HG03558 (cell line): ENCODE measurements around the gene PCYT2.
"Not testable (repeated sequence)": the region's sequence is repeated elsewhere in the genome, so short reads cannot be mapped to it uniquely, and the experiment has no call there.

ENCODE experiments used
- ATAC-seq: cut with Tn5 transposase; IDR thresholded peaks from one replicate; pipeline ENCODE4 v1.9.1; 2021; ENCODE audit warnings: moderate number of reproducible peaks; ENCODE audit not compliant: unreplicated experiment; ENCODE audit errors: extremely low read depth

The PCYT2 gene

DNA sequence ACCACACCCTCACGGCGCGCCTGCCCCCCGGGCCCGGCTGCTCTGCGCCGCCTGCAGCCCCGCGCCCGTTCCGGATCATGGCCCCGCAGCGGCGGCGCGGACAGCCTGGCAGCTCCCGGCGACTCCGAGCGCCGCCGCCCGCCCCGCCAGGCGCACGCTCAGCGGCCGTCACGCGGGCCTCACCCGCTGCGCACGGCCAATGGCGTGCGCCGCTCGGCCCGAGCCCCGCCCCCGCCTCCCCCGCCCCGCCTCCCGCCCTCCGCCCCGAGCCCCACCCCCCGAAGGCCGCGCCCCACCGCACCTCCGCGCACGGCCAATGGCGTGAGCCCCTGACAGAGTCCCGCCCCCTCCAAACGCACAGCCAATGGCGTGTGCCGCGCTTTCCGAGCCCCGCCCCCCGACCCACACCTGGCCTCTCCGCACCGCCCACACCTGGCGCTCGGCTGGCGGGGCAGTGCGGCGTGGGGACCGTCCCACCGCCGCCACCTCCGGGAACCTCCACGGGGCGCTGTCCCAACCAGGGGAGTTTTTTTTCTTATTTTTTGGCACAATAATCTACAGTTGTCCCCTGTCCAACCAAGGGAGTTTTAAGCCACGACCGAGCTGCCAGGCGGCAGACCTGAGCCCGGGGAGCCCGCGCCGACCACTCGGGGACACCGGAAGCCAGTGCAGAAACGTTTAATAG lies at the start of gene PCYT2:
Gene PCYT2, minus strand, starts transcription at position 123 of the 685 bp plus-strand sequence. Its CDS starts 44 bp downstream, at position 79.
- no peak for ATAC-seq

DNA sequence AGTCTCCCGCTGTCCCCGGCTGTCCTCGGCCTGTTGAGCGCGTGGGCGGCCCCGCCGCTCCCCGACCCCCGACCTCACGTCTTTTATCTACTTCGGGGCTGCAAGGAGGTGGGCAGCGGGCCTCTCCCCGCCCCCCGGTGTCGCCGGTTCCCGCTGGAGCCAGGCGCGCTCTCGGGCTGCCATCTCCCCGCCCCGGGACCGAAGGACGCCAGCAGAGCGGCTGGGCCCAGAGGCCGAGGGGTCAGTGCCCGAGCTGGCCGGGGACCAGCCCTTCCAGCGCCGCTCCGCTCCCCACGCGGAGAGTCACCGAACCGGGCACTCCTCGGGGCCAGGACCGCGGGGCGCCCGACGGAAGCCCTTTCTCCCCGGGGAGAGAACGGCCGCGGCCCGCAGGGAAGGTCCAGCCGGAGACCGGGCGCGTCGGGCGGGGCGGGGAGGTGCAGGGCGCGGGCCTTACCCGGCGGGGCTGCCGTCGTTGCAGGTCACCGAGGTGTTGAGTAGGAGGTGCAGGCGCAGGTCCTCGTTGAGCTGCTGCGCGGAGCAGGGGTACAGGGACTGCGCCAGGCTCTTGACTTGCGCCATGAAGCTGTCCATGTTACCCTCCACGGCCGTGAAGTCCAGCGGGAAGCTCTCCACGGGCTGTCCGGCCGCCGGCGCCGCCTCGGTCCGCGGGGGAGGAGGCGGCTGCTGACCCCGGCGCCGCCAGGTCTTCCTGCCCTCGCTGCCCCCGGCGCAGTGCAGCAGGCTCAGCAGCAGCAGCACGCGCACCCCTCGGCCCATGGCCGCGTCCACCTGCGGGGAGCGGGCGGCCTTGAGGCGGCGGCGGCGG lies 49.1 kb upstream of the PCYT2 start:
- no peak for ATAC-seq

DNA sequence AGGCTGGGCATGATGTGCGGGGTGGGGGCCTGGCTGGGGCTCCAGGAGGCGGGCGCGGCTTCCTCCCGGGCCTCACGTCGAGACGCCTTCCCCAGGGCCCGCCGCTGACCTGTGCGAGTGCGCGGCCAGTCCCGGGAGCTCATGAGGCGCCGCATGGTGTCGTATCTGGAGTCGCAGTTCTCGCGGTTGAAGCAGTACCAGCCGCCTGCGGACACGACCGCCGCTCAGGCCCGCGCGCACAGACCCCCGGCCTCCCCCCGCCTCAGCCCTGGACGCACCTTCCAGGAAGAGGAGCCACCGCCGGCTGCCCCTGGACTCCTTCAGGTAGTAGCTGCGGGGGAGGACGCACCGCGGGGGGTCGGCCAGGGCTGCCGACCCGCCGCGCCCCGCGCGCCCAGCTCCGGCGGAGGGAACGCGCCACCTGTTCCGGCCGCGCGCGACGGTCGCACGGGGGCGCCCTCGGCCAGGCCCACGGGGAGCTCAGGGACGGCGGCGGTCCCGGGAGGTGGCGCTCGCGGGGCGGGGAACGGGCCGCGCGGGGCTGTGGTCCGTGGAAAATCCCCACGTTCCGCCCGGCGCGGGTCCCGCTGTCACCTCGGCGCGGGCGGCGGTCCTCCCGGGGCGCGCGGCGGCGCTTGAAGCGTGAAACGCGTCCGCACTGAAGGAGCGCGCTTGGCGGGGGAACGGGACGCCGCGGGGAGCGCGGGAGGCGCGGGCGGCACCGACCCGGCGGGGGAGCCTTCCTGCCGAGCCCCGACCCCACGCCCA lies 48.3 kb upstream of the PCYT2 start:
- ATAC-seq, result no peak

DNA sequence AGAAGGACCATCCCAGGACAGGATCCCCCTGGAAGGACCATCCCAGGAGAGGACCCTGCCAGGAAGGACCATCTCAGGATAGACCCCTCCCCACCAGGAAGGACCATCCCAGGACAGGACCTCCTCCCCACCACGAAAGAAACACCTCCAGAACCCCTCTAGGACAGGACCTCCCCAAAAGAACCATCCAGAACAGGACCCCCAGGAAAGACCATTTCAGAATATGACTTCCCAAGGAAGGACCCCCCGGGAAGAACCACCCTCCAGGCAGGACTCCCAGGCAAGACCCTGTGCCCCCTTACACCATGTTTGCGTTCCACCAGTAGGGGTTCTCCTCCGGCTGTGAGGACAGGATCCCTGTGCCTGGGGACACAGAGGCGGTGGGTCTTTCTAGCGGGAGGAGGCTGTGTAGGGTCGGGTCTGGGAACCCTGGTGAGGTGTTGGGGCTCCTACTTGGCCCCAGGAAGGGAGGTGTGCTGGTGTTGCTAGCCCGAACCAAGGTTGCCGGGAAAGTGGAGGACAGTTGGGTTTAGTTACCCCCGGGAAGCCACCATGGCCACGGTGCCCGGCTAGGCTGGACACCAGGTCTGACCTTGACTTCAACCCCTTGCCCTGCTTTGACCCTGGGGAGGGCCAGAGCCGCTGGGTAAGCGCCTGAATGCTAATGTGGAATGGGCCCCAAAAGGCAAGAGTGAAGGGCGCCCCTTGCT lies 47.6 kb upstream of the PCYT2 start:
- no peak for ATAC-seq

DNA sequence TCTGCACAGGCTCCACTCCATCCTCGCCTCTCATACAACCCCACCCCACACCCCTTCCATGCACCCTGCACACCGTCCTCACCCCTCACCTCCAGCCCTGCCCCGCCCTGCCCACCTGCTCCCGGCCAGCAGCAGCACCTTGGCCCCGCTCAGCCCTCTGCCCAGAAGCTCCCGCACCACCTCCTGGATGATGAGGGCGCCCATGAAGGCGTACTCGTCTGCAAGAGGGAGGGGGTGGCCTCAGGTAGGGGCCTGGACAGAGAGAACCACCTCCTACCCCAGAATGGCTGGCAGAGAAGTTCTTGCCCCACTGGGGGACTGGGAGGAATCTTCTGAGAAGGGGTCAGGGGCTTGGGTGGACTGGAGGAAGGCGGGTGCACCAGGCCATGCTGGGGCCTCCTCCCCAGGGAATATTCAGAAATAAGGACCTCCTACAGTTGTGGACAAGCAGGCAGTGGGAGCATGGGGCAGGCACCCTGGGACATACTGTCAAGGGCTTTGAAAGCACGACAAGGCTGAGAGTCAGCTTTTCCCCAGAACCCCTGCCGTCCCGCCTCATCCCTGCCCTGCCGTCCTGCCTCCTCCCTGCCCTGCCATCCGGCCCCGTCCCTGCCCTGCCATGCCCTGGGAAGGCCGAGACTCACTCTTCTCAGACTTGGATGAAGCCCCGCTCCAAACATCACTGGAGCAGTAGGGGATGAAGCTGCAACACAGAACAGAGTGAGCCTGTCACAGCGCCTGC lies 46.7 kb upstream of the PCYT2 start:
- no peak for ATAC-seq

DNA sequence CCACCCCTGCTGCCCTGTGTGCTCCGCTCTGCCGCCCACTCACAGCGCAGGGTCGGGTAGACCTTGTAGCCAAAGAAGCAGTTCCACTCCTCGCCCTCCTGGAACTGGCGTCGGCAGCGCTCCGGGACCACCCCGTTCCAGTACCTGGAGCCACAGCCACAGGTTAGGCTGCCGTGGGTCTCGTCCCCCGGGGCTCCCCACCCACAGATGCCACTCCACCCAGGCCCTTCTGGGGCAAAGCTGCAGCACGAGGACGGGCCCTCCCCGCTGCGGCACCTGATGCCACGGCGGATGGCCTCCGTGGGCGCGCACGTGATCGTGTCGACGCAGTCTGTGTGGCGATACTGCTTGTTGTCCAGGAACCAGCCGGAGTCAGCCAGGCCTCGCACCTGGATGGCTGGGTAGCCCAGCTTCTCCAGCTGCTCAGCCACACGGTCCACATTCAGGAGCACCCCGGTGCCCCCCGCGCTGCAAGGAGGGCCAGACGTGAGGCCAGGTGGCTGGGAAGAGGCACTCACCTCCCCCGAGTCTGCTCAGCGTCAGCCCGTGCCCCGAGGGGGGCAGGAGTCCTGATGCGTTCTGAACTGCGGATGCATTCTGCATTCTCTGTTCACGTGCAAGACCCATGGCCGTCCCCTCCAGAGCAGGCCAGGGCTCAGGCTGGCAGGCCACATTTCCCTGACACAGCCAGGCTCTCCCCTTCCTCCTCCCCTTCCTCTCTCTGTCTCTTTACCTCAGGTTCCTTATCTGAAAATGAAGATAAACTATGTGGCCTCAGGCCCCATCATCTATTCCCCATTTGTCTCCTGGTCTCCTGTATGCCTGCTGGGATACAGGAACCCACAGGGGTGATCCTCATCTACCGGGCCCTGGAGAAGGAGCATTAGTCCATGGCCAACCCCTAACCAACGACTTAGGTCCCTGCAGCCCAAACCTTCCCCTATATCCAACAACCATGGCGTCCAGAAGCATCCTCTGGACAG lies 45.7 kb upstream of the PCYT2 start:
- no peak for ATAC-seq

DNA sequence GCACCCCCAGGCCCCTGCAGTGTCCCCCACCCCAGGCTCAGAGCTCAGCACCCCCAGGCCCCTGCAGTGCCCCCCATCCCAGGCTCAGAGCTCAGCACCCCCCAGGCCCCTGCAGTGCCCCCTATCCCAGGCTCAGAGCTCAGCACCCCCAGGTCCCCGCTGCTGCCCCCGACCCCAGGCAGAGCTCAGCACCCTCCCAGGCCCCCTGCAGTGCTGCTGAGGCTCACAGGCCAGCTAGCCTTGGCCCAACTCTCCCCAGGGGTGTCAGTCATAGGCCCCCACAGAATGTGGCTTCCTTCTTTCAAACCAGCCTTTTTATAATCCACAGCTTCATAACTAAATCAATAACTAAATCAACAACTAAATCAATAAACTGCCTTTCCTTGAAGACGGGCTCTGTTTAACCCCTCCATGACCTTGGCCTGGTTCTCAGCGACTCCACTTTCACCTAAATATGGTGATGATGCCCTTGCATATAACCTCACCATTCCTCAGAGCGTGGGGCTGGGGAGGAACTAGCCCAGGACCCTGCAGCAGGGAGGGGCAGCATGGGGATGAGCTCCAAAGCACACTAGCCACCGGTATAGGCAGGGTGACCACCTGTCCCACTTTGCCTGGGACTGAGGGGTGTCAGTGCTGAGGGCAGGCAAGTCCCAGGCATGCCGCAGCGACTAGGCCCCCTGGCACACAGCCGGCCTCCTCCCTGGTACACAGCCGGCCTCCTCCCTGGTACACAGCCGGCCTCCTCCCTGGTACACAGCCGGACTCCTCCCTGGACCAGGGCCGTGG lies 44.8 kb upstream of the PCYT2 start:
- ATAC-seq, result no peak

DNA sequence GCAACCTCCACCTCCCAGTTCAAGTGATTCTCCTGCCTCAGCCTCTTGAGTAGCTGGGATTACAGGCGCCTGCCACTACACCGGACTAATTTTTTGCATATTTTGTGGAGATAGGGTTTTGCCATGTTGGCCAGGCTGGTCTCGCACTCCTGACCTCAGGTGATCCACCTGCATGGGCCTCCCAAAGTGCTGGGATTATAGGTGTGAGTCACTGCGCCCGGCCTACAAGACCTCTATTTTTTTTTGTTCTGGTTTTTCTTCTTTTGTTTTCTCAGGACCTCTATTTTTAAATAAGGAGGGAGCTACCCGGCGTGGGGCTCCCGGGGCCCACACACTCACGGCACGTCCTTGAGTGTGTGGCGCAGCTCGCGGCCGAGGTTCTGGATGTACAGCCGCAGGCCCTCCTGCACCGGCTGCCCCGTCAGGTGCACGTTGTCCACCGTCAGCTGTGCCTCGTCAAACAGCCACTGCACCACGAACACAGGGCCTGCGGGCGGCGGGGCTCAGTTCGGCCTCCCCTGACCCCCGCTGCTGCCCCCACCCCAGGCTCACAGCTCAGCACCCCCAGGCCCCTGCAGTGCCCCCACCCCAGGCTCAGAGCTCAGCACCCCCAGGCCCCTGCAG lies 44.0 kb upstream of the PCYT2 start:
- ATAC-seq, result no peak

DNA sequence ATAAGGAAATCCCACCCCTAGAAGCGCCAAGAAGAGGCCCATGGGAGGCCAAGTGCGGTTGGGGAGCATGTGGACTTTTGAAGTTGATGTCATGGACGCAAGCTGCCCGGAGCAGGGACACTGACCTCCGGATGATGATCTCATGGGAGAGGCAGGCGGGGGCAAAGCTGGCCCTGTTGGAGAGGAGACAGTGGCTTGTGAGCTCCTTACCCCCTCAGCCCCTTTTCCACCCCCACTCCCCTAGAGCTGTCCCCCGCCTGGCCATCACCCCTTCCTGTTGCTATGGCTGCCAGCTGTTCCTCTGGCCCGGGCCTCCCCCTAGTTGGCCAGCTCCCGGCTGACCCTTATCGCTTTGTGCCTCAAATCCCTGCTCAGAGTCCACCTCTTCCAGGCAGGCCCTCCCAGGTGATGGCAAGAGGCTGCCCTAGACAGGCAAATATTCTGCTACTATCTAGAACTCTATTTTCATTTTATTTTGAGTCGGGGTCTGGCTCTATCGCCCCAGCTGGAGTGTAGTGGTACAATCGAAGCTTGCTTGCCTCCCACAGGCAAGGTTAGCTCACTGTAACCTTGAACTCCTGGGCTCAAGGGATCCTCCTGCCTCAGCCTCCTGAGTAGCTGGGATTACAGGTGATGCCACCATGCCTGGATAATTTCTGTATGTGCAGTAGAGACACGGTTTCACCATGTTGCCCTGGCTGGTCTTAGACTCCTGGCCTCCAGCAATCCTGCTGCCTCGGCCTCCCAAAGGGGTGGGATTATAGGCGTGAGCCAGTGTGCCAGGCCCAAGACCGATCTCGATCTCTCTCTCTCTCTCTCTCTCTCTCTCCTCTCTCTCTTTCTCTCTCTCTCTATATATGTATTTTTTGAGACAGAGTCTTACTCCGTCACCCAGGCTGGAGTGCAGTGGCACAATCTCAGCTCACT lies 43.2 kb upstream of the PCYT2 start:
- ATAC-seq, result no peak

DNA sequence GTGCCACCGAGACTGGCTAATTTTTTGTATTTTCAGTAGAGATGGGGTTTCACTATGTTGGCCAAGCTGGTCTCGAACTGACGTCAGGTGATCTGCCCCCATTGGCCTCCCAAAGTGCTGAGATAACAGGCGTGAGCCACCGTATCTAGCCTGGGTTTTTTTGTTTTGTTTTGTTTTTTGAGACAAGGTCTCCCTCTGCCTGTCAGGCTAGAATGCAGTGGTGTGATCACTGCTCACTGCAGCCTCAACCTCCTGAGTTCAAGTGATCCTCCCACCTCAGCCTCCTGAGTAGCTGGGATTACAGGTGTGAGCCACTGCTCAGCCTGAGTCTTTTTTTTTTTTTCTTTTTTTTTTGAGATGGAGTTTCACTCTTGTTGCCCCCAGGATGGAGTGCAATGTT lies 42.2 kb upstream of the PCYT2 start:
- not testable (repeated sequence) for ATAC-seq

DNA sequence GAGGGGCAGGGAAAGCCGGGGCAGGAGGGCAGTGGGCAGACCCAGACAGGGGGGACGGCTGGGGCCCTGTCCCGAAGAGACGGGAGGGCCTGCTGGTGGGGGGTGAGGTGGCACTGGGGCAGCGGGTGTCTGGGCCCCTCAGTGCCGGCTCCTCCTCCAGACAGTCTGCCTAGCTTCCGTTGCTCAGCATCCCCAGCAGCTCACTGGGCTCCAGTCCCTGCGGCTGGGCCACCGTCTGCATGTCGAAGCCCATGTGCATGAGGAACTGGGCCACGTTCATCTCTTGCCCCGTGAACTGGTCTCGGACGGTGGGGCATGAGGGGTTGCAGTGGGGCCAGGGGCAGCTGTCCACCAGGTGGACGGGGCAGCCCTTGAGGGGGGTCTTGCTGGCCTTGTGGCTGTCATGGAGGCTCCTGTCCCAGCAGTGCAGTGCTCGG lies 41.6 kb upstream of the PCYT2 start:
- ATAC-seq, result no peak

DNA sequence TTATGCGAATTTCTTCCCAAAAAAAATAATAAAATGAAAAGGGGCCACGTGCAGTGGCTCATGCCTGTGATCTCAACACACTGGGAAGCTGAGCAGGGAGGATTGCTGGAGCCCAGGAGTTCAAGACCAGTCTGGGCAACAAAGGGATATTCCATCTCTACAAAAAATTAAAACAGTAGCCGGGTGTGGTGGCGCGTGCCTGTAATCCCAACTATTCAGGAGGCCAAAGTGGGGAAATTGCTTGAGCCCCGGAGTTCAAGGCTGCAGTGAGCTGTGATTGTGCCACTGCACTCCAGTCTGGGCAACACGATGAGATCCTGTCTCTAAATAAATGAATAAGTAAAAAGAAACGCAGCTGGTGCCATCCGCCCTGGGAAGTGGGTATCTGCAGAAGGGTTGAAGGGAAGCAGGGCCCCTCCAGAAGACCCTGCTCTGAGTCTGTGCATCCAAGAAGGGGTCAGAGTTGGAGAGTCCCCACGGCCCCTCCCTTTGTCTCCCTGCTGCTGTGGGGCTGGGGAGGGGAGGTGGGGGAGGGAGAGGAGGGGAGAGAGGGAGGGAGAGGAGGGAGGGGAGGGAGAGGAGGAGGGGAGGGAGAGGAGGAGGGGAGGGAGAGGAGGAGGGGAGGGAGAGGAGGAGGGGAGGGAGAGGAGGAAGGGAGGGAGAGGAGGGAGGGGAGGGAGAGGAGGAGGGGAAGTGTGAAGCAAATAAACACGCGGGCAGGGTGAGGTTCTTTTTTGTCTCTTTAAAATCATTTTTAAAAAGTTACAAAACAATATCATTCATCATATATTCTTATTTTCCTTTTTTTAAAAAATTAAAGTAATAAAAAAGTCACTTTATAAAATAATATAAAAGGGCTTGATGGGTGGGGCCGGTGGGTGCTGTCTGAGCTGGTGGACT lies 40.8 kb upstream of the PCYT2 start:
- ATAC-seq, result no peak

DNA sequence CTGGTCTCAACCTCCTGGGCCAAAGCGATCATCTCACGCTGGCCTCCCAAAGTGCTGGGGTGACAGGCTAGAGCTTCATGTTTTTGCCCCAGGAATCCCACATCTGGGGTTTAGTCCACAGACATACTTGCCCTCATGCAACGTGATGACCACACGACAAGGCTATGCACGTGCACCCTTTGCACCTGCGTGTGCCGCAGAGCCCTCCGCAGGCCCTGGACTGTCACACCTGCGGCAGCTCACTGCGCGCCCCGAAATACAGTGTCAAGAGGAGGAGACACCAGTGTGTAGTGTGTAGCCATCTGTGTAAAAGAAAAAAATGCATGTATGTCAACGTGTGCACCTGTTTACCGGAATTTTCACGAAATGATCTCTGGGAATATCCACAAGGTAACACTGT lies 39.3 kb upstream of the PCYT2 start:
- no peak for ATAC-seq

DNA sequence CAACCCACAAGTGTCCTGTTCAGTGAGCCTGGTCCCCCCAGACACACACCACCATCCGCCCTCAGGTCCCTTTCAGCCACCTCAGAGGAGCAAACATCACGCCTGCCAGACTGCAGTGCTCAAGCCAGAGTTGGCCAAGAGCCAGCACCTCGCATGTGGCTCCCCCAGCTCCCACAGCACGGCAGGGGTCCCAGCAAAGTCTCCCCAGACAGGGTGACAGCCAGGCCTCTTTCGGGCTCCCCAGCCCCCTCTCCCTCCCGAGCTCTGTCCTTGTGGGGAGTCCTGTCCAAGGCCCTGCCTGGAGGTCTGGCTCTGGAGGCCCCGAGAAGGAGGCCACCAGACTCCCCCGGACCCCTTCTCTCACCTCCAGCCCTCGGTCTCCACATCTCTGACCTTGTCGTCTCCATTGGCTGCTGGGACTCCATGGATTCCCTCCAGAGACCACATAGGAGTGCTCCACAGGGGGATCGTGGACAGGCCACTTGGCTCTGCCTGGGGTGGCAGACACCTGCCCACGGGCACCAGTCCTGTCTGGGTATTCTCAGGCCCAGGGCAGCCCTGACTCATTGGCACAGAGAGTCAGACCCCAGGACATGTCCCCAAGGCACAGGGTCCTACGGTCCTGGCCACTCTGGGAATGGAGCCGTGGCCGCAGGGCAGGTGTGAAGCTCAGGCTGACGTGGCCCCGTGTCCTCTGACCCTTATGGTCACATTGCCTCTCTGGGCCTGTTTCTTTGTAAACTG lies 37.6 kb upstream of the PCYT2 start:
- ATAC-seq, result no peak

DNA sequence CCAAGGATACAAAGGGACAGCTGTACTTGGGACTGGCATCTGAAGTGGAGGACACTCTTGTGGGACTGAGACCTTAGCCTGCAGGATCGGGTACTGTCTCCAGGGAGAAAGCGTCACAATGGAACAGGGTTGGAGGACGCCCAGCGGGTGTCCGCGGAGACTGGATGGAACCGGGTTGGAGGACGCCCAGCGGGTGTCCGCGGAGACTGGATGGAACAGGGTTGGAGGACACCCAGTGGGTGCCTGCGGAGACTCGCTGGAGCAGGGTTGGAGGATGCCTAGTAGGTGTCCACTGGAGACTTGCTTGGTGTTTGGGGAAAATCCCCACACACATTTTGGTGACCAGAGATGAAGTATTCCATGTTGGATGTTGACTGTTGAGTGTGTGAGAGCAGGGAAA lies 36.0 kb upstream of the PCYT2 start, which contains the start of gene MYADML2:
Gene MYADML2, minus strand, starts transcription at position 45 of the 400 bp plus-strand sequence. CDS start 5,492 bp downstream, outside the sequence.
- no peak for ATAC-seq
